ENCODE measurements around the gene FAM174A. TPM values are rescaled to one million over a fixed set of nuclear protein-coding genes. Genes with fewer than 3 reads are reported as not detected.

The FAM174A gene
- 10.7 TPM for polyA plus RNA-seq (2013, experiment 1 of 2)
- polyA plus RNA-seq (2013, experiment 2 of 2), result 12.9 TPM

DNA sequence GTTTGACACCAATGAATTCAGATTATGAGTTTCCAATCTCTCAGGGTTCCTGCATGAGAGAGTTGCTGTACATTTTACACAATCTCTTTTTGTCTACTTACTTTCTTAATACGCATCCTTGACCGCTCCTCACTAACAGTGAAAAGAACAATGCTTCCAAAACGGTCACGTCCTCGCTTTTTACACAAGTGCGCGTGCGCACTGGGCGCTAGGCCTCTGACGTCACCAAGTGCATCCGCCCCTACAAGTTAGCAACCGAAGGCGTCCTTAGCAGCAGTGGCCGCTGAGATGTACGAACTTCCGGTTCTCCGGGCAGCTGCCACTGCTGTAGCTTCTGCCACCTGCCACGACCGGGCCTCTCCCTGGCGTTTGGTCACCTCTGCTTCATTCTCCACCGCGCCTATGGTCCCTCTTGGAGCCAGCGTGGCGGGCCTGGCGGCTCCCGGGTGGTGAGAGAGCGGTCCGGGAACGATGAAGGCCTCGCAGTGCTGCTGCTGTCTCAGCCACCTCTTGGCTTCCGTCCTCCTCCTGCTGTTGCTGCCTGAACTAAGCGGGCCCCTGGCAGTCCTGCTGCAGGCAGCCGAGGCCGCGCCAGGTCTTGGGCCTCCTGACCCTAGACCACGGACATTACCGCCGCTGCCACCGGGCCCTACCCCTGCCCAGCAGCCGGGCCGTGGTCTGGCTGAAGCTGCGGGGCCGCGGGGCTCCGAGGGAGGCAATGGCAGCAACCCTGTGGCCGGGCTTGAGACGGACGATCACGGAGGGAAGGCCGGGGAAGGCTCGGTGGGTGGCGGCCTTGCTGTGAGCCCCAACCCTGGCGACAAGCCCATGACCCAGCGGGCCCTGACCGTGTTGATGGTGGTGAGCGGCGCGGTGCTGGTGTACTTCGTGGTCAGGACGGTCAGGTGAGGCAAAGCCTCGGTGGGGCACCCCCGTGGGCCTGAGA, at the start of gene FAM174A:
FAM174A (plus strand) TSS at position 315 of the 946 bp plus-strand sequence; CDS start at position 472, 157 bp downstream.
- Histone ChIP-seq H3K4me1 (ENCODE audit: control insufficient read depth, insufficient read depth, low read depth, low read length) (no peaks in the 10 kb centered on the region), H3K18ac (ENCODE audit: low read depth in 1 of 2, low read length in 2 of 2) (peak within 1 kb of the TSS in 1 of 2 experiments; percentile 52), H3K27ac (ENCODE audit: low read length, poor library complexity, severe bottlenecking) (peak within 1 kb of the TSS; percentile 45), H3K9me3 (ENCODE audit: control insufficient read depth, low read length) (peaks cover 16% of the 10 kb centered on the region), H3K27me3 (ENCODE audit: control insufficient read depth in 1 of 2, insufficient read depth in 1 of 2, low read length in 2 of 2) (no peaks in the 10 kb centered on the region), H2BK5ac (ENCODE audit: low read depth, low read length, poor library complexity, severe bottlenecking) (no peak within 1 kb of the TSS), H2AK5ac (ENCODE audit: low read length, severe bottlenecking) (no peak within 1 kb of the TSS), H3K4me3 (ENCODE audit: insufficient read depth in 1 of 2, low read depth in 1 of 2, low read length in 2 of 2) (peak within 1 kb of the TSS; percentile 74 to 93), H3K4me2 (ENCODE audit: low read length, poor library complexity, severe bottlenecking) (peak within 1 kb of the TSS; percentile 77), H3K9ac (ENCODE audit: low read length) (peak within 1 kb of the TSS; percentile 85), H2BK15ac (ENCODE audit: low read depth, poor library complexity, severe bottlenecking) (peak within 1 kb of the TSS; percentile 82), H3K14ac (ENCODE audit: low read length in 2 of 2) (peak within 1 kb of the TSS in 1 of 2 experiments; percentile 95), H2BK120ac (ENCODE audit: low read depth, low read length) (no peak within 1 kb of the TSS), H2AFZ (ENCODE audit: low read depth, low read length) (peak within 1 kb of the TSS; percentile 95), H3K36me3 (ENCODE audit: control insufficient read depth in 1 of 2, insufficient read depth in 2 of 2, low read depth in 1 of 2, low read length in 2 of 2) (no peaks in the 10 kb centered on the region), H4K8ac (ENCODE audit: low read length) (peak within 1 kb of the TSS; percentile 52), H4K91ac (ENCODE audit: low read length) (peak within 1 kb of the TSS; percentile 1), H3K23ac (ENCODE audit: low read length in 2 of 2) (peak within 1 kb of the TSS in 1 of 2 experiments; percentile 87), H3K4ac (ENCODE audit: low read depth in 1 of 2, low read length in 2 of 2) (peak within 1 kb of the TSS in 1 of 2 experiments; percentile 73), H3K79me1 (replicated peaks; ENCODE audit: low read length, poor library complexity, severe bottlenecking) (peaks cover 6% of the 10 kb centered on the region), H2BK12ac (ENCODE audit: low read length in 2 of 2) (peak within 1 kb of the TSS in 1 of 2 experiments; percentile 18)
- 14% methylated on average over 62 of the region's 62 CpGs for WGBS
- DNase-seq, result peak; percentile 95

DNA sequence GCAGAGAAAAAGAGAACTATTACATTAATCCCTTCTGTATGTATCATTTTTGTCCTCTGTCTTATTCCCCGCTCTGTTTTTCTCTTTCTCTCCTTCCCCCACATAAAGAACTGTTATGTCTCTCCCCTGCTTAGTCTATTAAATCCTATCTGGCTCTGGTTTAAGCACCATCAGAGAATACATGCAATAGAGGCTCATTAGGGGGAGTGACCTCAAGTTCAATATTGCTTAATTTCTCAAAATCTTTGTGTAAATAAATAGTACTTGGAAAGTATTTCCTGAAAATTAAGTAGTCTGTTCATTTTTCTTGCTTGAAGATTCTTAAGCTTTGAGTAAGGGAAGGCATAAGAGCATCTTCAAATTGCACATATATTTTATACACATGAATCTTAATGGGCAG, 41.2 kb upstream of the FAM174A start:
- WGBS, result 100% methylated on average over 1 of the region's 1 CpG
- no peak overlapping the region for H2AK5ac ChIP-seq (ENCODE audit: low read length, severe bottlenecking)

DNA sequence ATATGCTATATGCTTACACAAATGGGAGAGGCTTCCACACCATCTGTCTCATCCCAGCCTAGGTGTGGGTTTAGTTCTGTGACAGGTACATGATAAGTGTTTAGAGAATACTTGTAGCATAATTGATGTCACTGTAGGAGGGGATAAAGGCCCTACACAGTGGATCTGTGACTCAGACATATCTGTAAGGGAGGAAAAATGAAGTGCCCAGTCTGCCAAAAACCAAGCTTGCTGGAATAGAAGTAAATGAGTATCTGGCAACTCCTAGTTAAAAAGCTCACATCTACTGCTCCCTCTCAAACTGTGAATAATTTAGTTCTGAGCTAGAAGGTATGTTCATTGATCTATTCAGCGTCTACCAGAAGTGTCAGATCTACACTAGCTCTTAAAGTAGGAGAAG, 38.9 kb upstream of the FAM174A start:
- Histone ChIP-seq H2AFZ (ENCODE audit: low read depth, low read length) (no peak overlapping the region), H3K36me3 (ENCODE audit: control insufficient read depth in 1 of 2, insufficient read depth in 2 of 2, low read depth in 1 of 2, low read length in 2 of 2) (no peaks in the 10 kb centered on the region), H2BK12ac (ENCODE audit: low read length in 2 of 2) (no peak overlapping the region), H3K79me1 (replicated peaks; ENCODE audit: low read length, poor library complexity, severe bottlenecking) (no peaks in the 10 kb centered on the region), H2BK120ac (ENCODE audit: low read depth, low read length) (no peak overlapping the region), H3K18ac (ENCODE audit: low read depth in 1 of 2, low read length in 2 of 2) (no peak overlapping the region), H3K27ac (ENCODE audit: low read length, poor library complexity, severe bottlenecking) (no peak overlapping the region), H3K27me3 (ENCODE audit: control insufficient read depth in 1 of 2, insufficient read depth in 1 of 2, low read length in 2 of 2) (no peaks in the 10 kb centered on the region), H4K91ac (ENCODE audit: low read length) (no peak overlapping the region), H3K14ac (ENCODE audit: low read length in 2 of 2) (no peak overlapping the region), H3K4me1 (ENCODE audit: control insufficient read depth, insufficient read depth, low read depth, low read length) (no peaks in the 10 kb centered on the region), H4K8ac (ENCODE audit: low read length) (no peak overlapping the region), H3K23ac (ENCODE audit: low read length in 2 of 2) (no peak overlapping the region), H3K9me3 (ENCODE audit: control insufficient read depth, low read length) (no peaks in the 10 kb centered on the region), H3K4ac (ENCODE audit: low read depth in 1 of 2, low read length in 2 of 2) (no peak overlapping the region), H3K9ac (ENCODE audit: low read length) (no peak overlapping the region), H2BK5ac (ENCODE audit: low read depth, low read length, poor library complexity, severe bottlenecking) (no peak overlapping the region), H3K4me2 (ENCODE audit: low read length, poor library complexity, severe bottlenecking) (no peak overlapping the region), H2AK5ac (ENCODE audit: low read length, severe bottlenecking) (no peak overlapping the region), H3K4me3 (ENCODE audit: insufficient read depth in 1 of 2, low read depth in 1 of 2, low read length in 2 of 2) (no peak overlapping the region), H2BK15ac (ENCODE audit: low read depth, poor library complexity, severe bottlenecking) (no peak overlapping the region)
- DNase-seq, result no peak
- WGBS, result no CpG with 5 or more reads among the region's 1 CpG

More for the DNA sequence above, 41.2 kb upstream of the FAM174A start:
- Histone ChIP-seq H3K14ac (ENCODE audit: low read length in 2 of 2) (no peak overlapping the region), H2AFZ (ENCODE audit: low read depth, low read length) (no peak overlapping the region), H2BK12ac (ENCODE audit: low read length in 2 of 2) (no peak overlapping the region), H3K27ac (ENCODE audit: low read length, poor library complexity, severe bottlenecking) (no peak overlapping the region), H3K4me1 (ENCODE audit: control insufficient read depth, insufficient read depth, low read depth, low read length) (no peaks in the 10 kb centered on the region), H2BK15ac (ENCODE audit: low read depth, poor library complexity, severe bottlenecking) (no peak overlapping the region), H3K27me3 (ENCODE audit: control insufficient read depth in 1 of 2, insufficient read depth in 1 of 2, low read length in 2 of 2) (no peaks in the 10 kb centered on the region), H3K9me3 (ENCODE audit: control insufficient read depth, low read length) (peaks cover 2% of the 10 kb centered on the region), H3K9ac (ENCODE audit: low read length) (no peak overlapping the region), H3K18ac (ENCODE audit: low read depth in 1 of 2, low read length in 2 of 2) (no peak overlapping the region), H3K4me2 (ENCODE audit: low read length, poor library complexity, severe bottlenecking) (no peak overlapping the region), H3K79me1 (replicated peaks; ENCODE audit: low read length, poor library complexity, severe bottlenecking) (no peaks in the 10 kb centered on the region), H2BK5ac (ENCODE audit: low read depth, low read length, poor library complexity, severe bottlenecking) (no peak overlapping the region), H3K4ac (ENCODE audit: low read depth in 1 of 2, low read length in 2 of 2) (no peak overlapping the region), H3K4me3 (ENCODE audit: insufficient read depth in 1 of 2, low read depth in 1 of 2, low read length in 2 of 2) (no peak overlapping the region), H4K91ac (ENCODE audit: low read length) (no peak overlapping the region), H3K23ac (ENCODE audit: low read length in 2 of 2) (no peak overlapping the region), H4K8ac (ENCODE audit: low read length) (no peak overlapping the region), H3K36me3 (ENCODE audit: control insufficient read depth in 1 of 2, insufficient read depth in 2 of 2, low read depth in 1 of 2, low read length in 2 of 2) (no peaks in the 10 kb centered on the region), H2BK120ac (ENCODE audit: low read depth, low read length) (no peak overlapping the region)
- DNase-seq, result peak; percentile 8

DNA sequence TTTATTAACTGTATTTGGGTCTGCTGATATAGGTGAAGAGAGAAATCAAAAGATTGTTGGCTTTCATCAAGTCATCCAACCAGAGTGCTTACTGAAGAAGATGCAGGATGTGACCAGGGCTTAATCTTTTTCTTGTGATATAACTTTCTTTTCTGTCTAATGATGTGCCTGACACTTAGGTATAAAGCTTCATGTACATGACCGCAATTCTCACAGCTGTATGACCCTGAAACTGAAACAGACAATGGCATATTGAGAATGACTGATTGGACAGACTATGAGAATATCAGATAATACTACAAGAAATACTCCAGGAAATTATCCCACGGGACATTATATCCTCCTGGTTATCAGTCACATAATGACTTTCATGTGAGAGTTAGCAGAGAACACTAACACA, 32.5 kb upstream of the FAM174A start:
- H3K4me2 ChIP-seq (ENCODE audit: low read length, poor library complexity, severe bottlenecking), result no peak overlapping the region
- H2AK5ac ChIP-seq (ENCODE audit: low read length, severe bottlenecking), result no peak overlapping the region
- DNase-seq, result no peak
- H3K23ac ChIP-seq (ENCODE audit: low read length in 2 of 2), result no peak overlapping the region
- no CpG with 5 or more reads among the region's 2 CpGs for WGBS
- no peak overlapping the region for H2BK5ac ChIP-seq (ENCODE audit: low read depth, low read length, poor library complexity, severe bottlenecking)
- H2BK12ac ChIP-seq (ENCODE audit: low read length in 2 of 2), result no peak overlapping the region
- H3K4me3 ChIP-seq (ENCODE audit: insufficient read depth in 1 of 2, low read depth in 1 of 2, low read length in 2 of 2), result no peak overlapping the region
- no peak overlapping the region for H2BK120ac ChIP-seq (ENCODE audit: low read depth, low read length)
- no peaks in the 10 kb centered on the region for H3K36me3 ChIP-seq (ENCODE audit: control insufficient read depth in 1 of 2, insufficient read depth in 2 of 2, low read depth in 1 of 2, low read length in 2 of 2)
- H3K79me1 ChIP-seq (replicated peaks; ENCODE audit: low read length, poor library complexity, severe bottlenecking), result no peaks in the 10 kb centered on the region
- no peak overlapping the region for H3K9ac ChIP-seq (ENCODE audit: low read length)
- no peak overlapping the region for H4K8ac ChIP-seq (ENCODE audit: low read length)
- no peak overlapping the region for H3K4ac ChIP-seq (ENCODE audit: low read depth in 1 of 2, low read length in 2 of 2)
- no peak overlapping the region for H3K27ac ChIP-seq (ENCODE audit: low read length, poor library complexity, severe bottlenecking)
- no peaks in the 10 kb centered on the region for H3K27me3 ChIP-seq (ENCODE audit: control insufficient read depth in 1 of 2, insufficient read depth in 1 of 2, low read length in 2 of 2)
- H2AFZ ChIP-seq (ENCODE audit: low read depth, low read length), result no peak overlapping the region
- H3K18ac ChIP-seq (ENCODE audit: low read depth in 1 of 2, low read length in 2 of 2), result no peak overlapping the region
- H3K14ac ChIP-seq (ENCODE audit: low read length in 2 of 2), result no peak overlapping the region
- no peak overlapping the region for H4K91ac ChIP-seq (ENCODE audit: low read length)
- no peak overlapping the region for H2BK15ac ChIP-seq (ENCODE audit: low read depth, poor library complexity, severe bottlenecking)
- no peaks in the 10 kb centered on the region for H3K9me3 ChIP-seq (ENCODE audit: control insufficient read depth, low read length)
- H3K4me1 ChIP-seq (ENCODE audit: control insufficient read depth, insufficient read depth, low read depth, low read length), result no peaks in the 10 kb centered on the region
